ENCODE results near the gene FYN. TPM values are rescaled to one million over a fixed set of nuclear protein-coding genes. Genes with fewer than 3 reads are reported as not detected.

FYN gene
- total RNA-seq, 4 donors from 2014 or later: 143 to 219 (median 165) TPM

DNA sequence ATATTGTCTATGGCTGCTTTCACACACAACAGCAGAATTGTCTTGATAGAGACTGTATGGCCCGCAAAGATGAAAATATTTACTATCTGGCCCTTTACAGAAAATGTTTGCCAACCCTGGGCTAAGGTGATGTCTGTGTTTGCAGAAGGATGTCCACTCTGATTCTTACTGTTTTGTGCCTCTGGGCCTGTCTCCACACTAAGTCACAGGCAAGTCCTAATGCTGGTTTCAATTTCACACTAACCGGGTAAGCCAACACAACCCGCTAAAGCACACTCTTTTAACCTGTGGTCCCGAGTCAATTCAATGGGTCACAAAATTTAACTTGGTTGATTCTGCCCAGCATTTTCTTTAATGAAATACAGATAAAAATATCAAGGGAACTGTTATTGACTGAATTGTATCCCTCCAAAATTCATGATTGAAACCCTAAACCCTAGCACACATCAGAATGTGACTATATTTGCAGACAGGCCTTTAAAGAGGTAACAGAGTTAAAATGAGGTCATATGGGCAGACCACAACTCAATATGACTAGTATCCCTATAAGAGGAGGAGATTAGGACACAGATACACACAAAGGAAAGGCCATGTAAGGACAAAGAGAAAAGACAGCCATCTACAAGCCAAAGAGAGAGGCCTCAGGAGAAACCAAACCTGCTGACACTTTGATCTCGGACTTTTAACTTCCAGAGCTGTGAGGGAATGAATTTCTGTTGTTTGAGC is 78.4 kb downstream of the FYN start:
- TF ChIP-seq, protein P1, sequence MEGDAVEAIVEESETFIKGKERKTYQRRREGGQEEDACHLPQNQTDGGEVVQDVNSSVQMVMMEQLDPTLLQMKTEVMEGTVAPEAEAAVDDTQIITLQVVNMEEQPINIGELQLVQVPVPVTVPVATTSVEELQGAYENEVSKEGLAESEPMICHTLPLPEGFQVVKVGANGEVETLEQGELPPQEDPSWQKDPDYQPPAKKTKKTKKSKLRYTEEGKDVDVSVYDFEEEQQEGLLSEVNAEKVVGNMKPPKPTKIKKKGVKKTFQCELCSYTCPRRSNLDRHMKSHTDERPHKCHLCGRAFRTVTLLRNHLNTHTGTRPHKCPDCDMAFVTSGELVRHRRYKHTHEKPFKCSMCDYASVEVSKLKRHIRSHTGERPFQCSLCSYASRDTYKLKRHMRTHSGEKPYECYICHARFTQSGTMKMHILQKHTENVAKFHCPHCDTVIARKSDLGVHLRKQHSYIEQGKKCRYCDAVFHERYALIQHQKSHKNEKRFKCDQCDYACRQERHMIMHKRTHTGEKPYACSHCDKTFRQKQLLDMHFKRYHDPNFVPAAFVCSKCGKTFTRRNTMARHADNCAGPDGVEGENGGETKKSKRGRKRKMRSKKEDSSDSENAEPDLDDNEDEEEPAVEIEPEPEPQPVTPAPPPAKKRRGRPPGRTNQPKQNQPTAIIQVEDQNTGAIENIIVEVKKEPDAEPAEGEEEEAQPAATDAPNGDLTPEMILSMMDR (IDR thresholded peaks at IDR 0.05): no peak
- TF ChIP-seq EP300 (IDR thresholded peaks at IDR 0.05) (no peak), POLR2A (IDR thresholded peaks at IDR 0.05) (no peak)
- no peak for DNase-seq (ENCODE audit: low spot score in 2 of 2)
- Histone ChIP-seq H3K27me3 (no peaks in the 10 kb centered on the region), H3K9me3 (no peaks in the 10 kb centered on the region), H3K36me3 (no peaks in the 10 kb centered on the region), H3K4me1 (peaks cover 0 to 66% (median 19%) of the 10 kb centered on the region in 4 donors), H3K27ac (peak overlapping the region in 1 of 4 donors; percentile 27), H3K4me3 (no peak overlapping the region)
- WGBS, 2 donors: 78 to 79% methylated on average over 5 of the region's 5 CpGs

DNA sequence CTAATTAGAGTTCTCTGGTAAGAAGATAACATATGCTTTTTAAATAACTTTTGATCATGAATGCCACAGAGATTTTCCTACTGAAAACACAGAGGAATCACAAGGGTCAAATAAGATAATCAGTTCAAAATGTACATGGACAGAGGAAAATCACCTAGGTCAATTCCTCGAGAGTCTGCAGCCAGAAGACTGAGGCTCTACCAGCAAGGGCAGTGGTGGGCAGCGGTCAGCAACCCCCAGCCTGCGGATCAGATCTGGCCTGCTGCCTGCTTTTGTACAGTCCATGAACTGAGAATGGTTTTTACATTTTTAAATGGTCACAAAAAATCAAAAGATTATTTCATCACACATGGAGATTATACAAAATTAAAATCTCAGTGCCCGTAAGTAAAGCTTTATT is 79.0 kb downstream of the FYN start:
- Histone ChIP-seq H3K27me3 (no peaks in the 10 kb centered on the region), H3K4me3 (no peak overlapping the region), H3K27ac (peak overlapping the region in 1 of 4 donors; percentile 4), H3K9me3 (no peaks in the 10 kb centered on the region), H3K36me3 (no peaks in the 10 kb centered on the region), H3K4me1 (peaks cover 0 to 66% (median 23%) of the 10 kb centered on the region in 4 donors)
- 57 to 78% methylated on average over 4 of the region's 4 CpGs for WGBS, 2 donors
- no peak for DNase-seq (ENCODE audit: low spot score in 2 of 2)
- TF ChIP-seq, protein P1 (IDR thresholded peaks at IDR 0.05): no peak
- TF ChIP-seq POLR2A (IDR thresholded peaks at IDR 0.05): no peak

DNA sequence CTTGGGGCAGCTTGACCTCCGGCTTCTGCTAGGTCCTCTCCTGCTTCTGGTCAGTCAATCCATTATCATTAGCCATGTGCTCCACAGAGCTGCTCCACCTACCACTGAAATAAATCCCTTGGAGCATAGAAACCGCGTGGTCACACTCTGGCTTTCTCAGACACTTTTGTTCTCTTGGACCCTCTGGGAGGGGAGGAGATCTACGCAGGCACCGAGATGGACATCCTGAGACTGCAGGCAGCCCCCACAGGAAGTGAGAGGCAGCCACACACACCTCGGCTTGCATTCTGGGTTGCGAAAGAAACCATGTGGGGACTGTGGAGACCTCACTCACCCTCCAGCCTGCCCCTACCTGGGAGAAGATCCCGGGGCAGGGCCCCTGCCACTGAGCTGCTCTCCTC is 79.5 kb downstream of the FYN start:
- Histone ChIP-seq H3K27me3 (no peaks in the 10 kb centered on the region), H3K4me1 (peaks cover 0 to 66% (median 27%) of the 10 kb centered on the region in 4 donors), H3K36me3 (no peaks in the 10 kb centered on the region), H3K4me3 (peak overlapping the region in 1 of 4 donors; percentile 6), H3K27ac (peak overlapping the region in 1 of 4 donors; percentile 4), H3K9me3 (no peaks in the 10 kb centered on the region)
- 71 to 79% methylated on average over 8 of the region's 8 CpGs for WGBS, 2 donors
- TF ChIP-seq, protein P1 (IDR thresholded peaks at IDR 0.05): no peak
- no peak for TF ChIP-seq EP300 (IDR thresholded peaks at IDR 0.05)
- no peak for TF ChIP-seq POLR2A (IDR thresholded peaks at IDR 0.05)
- DNase-seq (ENCODE audit: low spot score in 2 of 2): no peak

DNA sequence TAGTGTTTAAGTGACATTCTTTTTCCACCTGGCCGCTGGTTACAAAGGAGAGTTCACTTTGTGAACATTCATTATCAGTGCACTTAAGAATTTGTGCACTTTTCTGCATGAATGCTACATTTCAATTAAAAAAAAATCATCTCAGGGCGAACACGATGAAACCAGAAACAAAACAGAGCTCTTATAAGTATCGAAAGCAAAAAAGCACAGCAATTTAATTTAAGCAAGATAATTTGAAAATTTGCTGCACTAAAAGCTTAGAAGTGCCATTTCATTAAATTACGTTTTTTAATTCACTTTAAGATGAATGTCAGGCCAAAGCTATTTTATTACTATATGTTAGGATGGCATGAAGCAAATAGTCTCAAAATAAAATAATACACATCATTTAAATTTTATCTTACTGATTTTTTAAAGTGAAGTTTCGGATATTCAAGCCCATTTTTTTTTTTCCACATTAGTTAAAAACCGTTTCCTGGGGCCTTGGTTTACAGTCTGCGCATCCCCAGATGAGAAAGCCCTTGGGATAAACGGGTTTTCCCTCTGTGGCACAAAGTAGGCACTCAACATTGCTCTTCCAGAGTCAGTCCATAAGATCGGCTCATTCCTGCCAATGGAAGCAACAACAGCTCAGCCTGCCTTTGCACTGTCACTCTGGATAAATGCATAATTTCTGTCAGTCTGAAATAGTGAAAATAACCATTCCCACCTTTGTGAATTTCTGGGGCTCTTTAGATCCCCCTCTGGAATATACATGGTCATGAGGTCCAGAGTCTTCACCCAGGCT is 80.1 kb downstream of the FYN start:
- no peaks in the 10 kb centered on the region for H3K9me3 ChIP-seq
- H3K36me3 ChIP-seq: no peaks in the 10 kb centered on the region
- H3K4me1 ChIP-seq: peaks cover 0 to 66% (median 27%) of the 10 kb centered on the region in 4 donors
- H3K27me3 ChIP-seq: no peaks in the 10 kb centered on the region
- H3K4me3 ChIP-seq: peak overlapping the region in 1 of 4 donors; percentile 6
- no peak for TF ChIP-seq POLR2A (IDR thresholded peaks at IDR 0.05)
- TF ChIP-seq EP300 (IDR thresholded peaks at IDR 0.05): no peak
- TF ChIP-seq, protein P1 (IDR thresholded peaks at IDR 0.05): no peak
- 79 to 94% methylated on average over 10 of the region's 10 CpGs for WGBS, 2 donors
- peak overlapping the region in 1 of 4 donors; percentile 4 for H3K27ac ChIP-seq
- no peak for DNase-seq (ENCODE audit: low spot score in 2 of 2)

DNA sequence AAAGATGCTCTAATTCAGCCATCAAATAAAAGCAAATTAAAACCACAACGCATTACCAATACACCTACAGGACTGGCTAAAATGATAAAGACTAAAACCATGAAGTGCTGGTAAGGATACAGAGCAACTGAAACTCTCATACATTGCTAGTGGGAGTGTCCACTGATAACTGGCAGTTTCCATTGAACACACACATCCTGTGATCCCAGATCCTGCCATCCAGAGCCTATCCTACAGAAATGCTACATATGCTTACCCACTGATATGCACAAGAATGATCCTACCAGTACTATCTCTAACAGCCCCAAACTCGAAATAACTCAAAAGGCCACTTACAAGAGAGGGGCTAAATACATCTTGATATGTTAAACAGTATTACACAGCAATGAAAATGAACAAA is 81.0 kb downstream of the FYN start:
- WGBS, 2 donors: 93% methylated on average over 2 of the region's 2 CpGs
- Histone ChIP-seq H3K27ac (no peak overlapping the region), H3K4me3 (no peak overlapping the region), H3K4me1 (peaks cover 0 to 66% (median 28%) of the 10 kb centered on the region in 4 donors), H3K27me3 (no peaks in the 10 kb centered on the region), H3K9me3 (no peaks in the 10 kb centered on the region), H3K36me3 (no peaks in the 10 kb centered on the region)
- TF ChIP-seq POLR2A (IDR thresholded peaks at IDR 0.05) (no peak), EP300 (IDR thresholded peaks at IDR 0.05) (no peak)
- TF ChIP-seq, protein P1 (IDR thresholded peaks at IDR 0.05): no peak
- no peak for DNase-seq (ENCODE audit: low spot score in 2 of 2)

All from tibial nerve (tissue), 4 donors.